Mesothelial cell of epicardium (in vitro differentiated cells): Measurements from ENCODE around the gene OR10G3. TPM values are rescaled to one million over a fixed set of nuclear protein-coding genes. Genes with fewer than 3 reads are reported as not detected.

Experiments used
- DNase-seq, 2 experiments: peaks; one replicate each; pipeline ENCODE4 v3.0.0; 2021; ENCODE audit warnings: low spot score in 2 of 2; ENCODE audit not compliant: unreplicated experiment in 2 of 2
- H3K27ac Mint-ChIP-seq: 2 replicates; pipeline ENCODE4 v1.8.0; 2021; ENCODE audit warnings: mixed read lengths
- H3K27me3 Mint-ChIP-seq: 2 replicates; pipeline ENCODE4 v1.8.0; 2021; ENCODE audit warnings: low read depth, mixed read lengths
- H3K36me3 Mint-ChIP-seq: 2 replicates; pipeline ENCODE4 v1.8.0; 2021; ENCODE audit warnings: mixed read lengths
- H3K4me1 Mint-ChIP-seq: 2 replicates; pipeline ENCODE4 v1.8.0; 2021; ENCODE audit warnings: mixed read lengths
- H3K4me3 Mint-ChIP-seq: 2 replicates; pipeline ENCODE4 v1.8.0; 2021; ENCODE audit warnings: mild to moderate bottlenecking, moderate library complexity, mixed read lengths
- H3K9me3 Mint-ChIP-seq: 2 replicates; pipeline ENCODE4 v1.8.0; 2021; ENCODE audit warnings: mixed read lengths
- total RNA-seq: library from RNA; stranded (reverse); gene quantifications from 3 replicates; pipeline ENCODE4 v1.2.1, GENCODE V29; 2021
- TF ChIP-seq, protein P1 (sequence below): fragments of 200-600 bp; sonication (generic); IDR thresholded peaks from one replicate; pipeline ENCODE4 v1.5.0; 2021; ENCODE audit warnings: antibody characterized with exemption; ENCODE audit not compliant: unreplicated experiment

The OR10G3 gene
- total RNA-seq, 1 donor from 2014 or later = not detected

DNA sequence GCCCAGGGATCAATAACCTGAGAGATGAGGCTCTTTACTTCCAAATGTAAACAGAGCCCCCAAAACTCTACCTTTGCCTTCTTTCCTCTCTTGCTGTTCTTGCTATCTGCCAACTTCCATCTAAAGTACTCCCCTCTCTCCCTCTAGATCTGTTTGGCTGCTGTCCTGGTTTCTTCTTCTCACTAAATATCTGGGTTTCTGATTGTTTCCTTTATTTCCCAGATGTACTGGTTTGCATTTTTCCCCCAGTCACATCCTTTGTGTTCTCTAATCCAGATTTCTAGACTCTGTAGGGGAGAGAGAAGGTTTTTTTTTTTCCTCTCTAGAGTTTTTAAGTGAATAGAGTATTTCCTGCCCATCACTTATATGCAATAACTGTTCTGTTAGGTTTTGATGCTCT is 46.6 kb downstream of the OR10G3 start:
- Mint-ChIP-seq H3K4me1 (peaks cover 18% of the 10 kb centered on the region), H3K27ac (no peak overlapping the region), H3K36me3 (no peaks in the 10 kb centered on the region), H3K9me3 (no peaks in the 10 kb centered on the region), H3K4me3 (no peak overlapping the region), H3K27me3 (peaks cover 28% of the 10 kb centered on the region)
- TF ChIP-seq, protein P1, sequence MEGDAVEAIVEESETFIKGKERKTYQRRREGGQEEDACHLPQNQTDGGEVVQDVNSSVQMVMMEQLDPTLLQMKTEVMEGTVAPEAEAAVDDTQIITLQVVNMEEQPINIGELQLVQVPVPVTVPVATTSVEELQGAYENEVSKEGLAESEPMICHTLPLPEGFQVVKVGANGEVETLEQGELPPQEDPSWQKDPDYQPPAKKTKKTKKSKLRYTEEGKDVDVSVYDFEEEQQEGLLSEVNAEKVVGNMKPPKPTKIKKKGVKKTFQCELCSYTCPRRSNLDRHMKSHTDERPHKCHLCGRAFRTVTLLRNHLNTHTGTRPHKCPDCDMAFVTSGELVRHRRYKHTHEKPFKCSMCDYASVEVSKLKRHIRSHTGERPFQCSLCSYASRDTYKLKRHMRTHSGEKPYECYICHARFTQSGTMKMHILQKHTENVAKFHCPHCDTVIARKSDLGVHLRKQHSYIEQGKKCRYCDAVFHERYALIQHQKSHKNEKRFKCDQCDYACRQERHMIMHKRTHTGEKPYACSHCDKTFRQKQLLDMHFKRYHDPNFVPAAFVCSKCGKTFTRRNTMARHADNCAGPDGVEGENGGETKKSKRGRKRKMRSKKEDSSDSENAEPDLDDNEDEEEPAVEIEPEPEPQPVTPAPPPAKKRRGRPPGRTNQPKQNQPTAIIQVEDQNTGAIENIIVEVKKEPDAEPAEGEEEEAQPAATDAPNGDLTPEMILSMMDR = no peak
- no peak for DNase-seq

GRCh38 chr14:21529515-21529914 is 50.4 kb downstream of the OR10G3 start:
- DNase-seq = no peak
- H3K4me3 Mint-ChIP-seq = no peak overlapping the region
- H3K4me1 Mint-ChIP-seq = peaks cover 22% of the 10 kb centered on the region
- H3K36me3 Mint-ChIP-seq = peaks cover 4% of the 10 kb centered on the region
- no peaks in the 10 kb centered on the region for H3K9me3 Mint-ChIP-seq
- TF ChIP-seq, protein P1 = no peak
- H3K27ac Mint-ChIP-seq = no peak overlapping the region
- H3K27me3 Mint-ChIP-seq = peaks cover 7% of the 10 kb centered on the region

DNA sequence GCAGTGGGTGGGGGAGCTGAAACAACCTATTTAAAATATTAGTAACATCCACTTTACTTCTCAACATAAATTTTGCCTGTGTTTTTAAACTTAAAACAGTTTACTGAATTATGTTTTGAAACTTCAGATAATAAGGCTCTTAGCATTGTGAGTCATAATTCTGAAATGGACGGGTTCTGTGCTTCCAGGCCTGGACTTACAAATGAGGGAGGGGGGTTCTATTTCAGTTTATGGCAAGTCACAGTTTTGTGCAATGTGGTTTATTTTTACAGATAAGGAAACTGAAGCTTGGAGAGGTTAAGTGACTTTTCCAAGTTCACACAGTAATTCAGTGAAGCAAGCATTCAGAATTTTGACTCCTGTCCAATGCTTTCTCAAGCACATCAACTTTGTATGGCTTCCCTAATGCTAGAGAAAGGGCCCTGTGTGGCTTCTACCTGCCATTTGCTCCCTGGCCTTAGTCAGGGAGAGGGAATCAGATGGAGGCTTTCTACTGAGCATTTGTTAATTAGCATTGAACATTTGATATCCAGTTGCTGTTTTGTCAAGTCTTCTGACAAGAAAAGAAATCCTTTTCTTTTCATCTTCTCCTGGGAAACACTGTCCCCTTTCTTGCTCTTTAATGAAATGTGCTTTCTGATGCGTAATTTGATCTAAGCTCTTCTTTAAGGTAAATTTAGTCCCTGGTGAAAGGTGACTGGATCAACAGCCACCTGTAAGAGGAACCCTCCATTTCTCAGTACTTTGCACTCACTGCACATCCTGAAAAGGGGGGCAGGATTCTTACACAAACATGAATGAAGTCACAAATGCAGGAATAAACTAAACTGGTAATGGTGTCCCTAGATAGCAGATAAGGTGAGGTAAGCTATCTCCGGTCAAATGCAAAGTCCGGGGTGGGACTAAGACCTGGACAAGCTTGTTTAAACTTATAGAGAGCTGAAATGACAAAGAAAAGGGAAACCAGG is 51.2 kb downstream of the OR10G3 start:
- peaks cover 1% of the 10 kb centered on the region for H3K27me3 Mint-ChIP-seq
- H3K9me3 Mint-ChIP-seq = no peaks in the 10 kb centered on the region
- H3K4me3 Mint-ChIP-seq = no peak overlapping the region
- peak overlapping the region; percentile 18 for H3K27ac Mint-ChIP-seq
- TF ChIP-seq, protein P1 = no peak
- H3K36me3 Mint-ChIP-seq = peaks cover 7% of the 10 kb centered on the region
- peaks cover 22% of the 10 kb centered on the region for H3K4me1 Mint-ChIP-seq
- no peak for DNase-seq

GRCh38 chr14:21527318-21527679 is 52.6 kb downstream of the OR10G3 start:
- peaks cover 19% of the 10 kb centered on the region for H3K36me3 Mint-ChIP-seq
- peaks cover 29% of the 10 kb centered on the region for H3K4me1 Mint-ChIP-seq
- H3K4me3 Mint-ChIP-seq = peak overlapping the region; percentile 80
- peak overlapping the region; percentile 90 for H3K27ac Mint-ChIP-seq
- no peaks in the 10 kb centered on the region for H3K9me3 Mint-ChIP-seq
- TF ChIP-seq, protein P1 = no peak
- no peak for DNase-seq
- no peaks in the 10 kb centered on the region for H3K27me3 Mint-ChIP-seq

GRCh38 chr14:21526672-21527317 is 53.1 kb downstream of the OR10G3 start:
- Mint-ChIP-seq H3K9me3 (no peaks in the 10 kb centered on the region), H3K27ac (peak overlapping the region; percentile 90), H3K4me1 (peaks cover 32% of the 10 kb centered on the region), H3K36me3 (peaks cover 24% of the 10 kb centered on the region), H3K4me3 (peak overlapping the region; percentile 80), H3K27me3 (no peaks in the 10 kb centered on the region)
- no peak for DNase-seq
- TF ChIP-seq, protein P1 = no peak
